HG02840 (cell line): ENCODE measurements around the gene HSD17B7.
"Not testable (repeated sequence)": the region's sequence is repeated elsewhere in the genome, so short reads cannot be mapped to it uniquely, and the experiment has no call there.

ENCODE experiments used
- ATAC-seq: cut with Tn5 transposase; IDR thresholded peaks from one replicate; pipeline ENCODE4 v1.9.1; 2021; ENCODE audit warnings: mild to moderate bottlenecking, moderate library complexity, moderate number of reproducible peaks; ENCODE audit not compliant: unreplicated experiment, low FRiP score

The HSD17B7 gene

DNA sequence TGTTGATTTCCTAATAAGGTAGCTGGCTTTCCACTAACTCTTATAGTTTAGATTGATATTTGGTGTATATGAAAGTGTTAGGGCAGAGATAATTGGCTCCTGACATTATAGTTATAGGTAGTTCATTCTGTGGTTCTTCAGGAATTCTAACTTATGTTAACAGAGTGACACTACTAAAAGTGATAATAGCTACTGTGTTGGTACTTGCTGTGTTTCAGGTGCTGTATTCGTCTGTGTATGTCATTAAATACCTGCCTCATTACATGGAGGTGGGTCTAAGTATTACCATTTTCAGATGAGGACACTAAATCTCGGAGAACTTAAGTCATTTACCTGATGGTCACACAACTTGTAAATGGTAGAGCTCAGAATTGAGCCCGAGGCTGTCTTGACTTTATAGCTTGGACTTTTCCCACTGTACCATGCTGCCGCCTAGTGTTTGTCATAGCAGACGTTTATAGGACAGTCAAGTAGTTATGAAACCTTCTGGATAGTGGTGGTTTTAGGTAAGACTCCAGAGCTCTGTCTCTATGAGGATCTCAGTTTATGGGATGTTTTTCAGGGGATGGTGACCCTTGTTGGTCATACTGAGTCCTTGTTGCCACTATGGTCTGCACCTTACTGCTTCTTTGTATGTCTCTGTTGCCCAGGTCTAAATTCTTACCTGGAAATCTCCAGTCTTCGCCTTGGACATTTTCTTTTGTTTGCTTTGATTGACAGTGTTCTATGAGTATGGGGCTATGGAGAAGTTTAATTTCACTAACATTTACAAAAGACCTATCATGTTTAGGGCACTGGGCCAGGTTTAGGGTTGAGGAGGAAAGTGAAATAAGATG, 9.7 kb downstream of the HSD17B7 start:
- not testable (repeated sequence) for ATAC-seq

- not testable (repeated sequence) for ATAC-seq
These were observed 17.0 kb downstream of the HSD17B7 start for GRCh38 chr1:162807503-162807902.

DNA sequence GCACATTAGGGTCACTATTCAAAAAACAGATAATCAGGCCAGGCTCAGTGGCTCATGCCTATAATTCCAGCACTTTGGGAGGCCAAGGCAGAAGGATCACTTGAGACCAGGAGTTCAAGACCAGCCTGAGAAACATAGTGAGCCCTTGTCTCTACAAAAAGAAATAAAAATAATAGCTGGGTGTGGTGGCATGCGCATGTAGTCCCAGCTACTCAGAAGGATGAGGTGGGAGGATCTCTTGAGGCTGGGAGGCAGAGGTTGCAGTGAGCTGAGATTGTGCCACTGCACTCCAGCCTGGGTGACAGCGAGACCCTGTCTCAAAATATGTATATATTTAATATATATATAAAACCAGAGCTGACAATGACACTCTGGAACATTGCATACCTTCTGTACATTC, 21.9 kb downstream of the HSD17B7 start:
- not testable (repeated sequence) for ATAC-seq

DNA sequence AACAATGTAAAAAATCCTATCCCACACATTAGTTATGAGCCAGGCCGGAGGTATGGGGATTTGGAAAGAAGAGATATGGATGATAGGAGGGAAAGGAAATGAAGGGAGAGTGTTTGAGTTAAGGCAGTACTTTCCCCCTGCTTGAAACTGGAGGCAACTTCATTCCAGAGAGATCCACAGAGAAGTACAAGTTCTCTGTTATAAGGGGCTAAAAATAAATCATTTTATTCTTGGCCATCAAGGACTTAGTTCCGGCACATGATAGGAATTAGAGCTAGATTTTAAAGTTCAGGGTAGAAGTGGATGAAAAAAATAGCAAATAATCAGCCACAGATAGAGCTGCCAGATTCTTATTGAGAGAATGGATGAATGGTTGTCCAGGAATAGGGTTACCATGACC, 27.6 kb downstream of the HSD17B7 start:
- not testable (repeated sequence) for ATAC-seq

- ATAC-seq = not testable (repeated sequence)
These were observed 28.2 kb downstream of the HSD17B7 start for GRCh38 chr1:162818666-162819065.

GRCh38 chr1:162822391-162823200, 32.1 kb downstream of the HSD17B7 start:
- no peak for ATAC-seq

DNA sequence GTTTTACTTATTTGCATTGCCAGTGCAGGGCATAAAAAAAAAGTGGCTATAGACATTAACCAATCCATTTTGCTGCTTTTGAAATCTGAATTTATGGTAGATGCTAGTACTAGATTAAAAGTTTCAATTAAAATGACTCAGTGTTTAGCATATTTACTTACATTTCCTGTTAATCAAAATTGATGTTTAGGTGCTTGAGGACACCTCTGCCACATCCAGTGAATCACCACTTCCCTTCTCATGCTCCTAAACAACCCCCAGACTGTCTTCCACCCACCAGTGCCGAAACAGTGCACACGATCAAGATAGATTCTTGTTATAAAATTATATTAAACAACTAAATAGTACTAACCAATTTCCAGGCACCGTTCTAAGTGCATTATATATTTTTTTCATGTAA, 32.7 kb downstream of the HSD17B7 start:
- no peak for ATAC-seq

GRCh38 chr1:162823771-162824525, 33.4 kb downstream of the HSD17B7 start:
- ATAC-seq = no peak

DNA sequence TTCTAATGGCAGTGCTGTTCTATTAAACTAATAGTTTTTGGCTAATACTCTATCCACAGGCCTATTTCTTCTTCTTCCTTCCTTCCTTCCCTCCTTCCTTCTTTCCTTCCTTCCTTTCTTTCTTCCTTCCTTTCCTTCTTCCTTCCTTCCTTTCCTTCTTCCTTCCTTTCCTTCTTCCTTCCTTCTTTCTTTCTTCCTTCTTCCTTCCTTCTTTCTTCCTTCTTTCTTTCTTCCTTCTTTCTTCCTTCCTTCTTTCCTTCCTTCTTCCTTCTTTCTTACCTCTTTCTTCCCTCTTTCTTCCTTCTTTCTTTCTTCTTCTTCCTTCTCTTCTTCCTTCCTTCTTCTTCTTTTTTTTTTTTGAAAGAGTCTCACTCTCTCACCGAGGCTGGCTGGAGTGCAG, 38.8 kb downstream of the HSD17B7 start:
- no peak for ATAC-seq

GRCh38 chr1:162832470-162832869, 42.0 kb downstream of the HSD17B7 start:
- no peak for ATAC-seq

DNA sequence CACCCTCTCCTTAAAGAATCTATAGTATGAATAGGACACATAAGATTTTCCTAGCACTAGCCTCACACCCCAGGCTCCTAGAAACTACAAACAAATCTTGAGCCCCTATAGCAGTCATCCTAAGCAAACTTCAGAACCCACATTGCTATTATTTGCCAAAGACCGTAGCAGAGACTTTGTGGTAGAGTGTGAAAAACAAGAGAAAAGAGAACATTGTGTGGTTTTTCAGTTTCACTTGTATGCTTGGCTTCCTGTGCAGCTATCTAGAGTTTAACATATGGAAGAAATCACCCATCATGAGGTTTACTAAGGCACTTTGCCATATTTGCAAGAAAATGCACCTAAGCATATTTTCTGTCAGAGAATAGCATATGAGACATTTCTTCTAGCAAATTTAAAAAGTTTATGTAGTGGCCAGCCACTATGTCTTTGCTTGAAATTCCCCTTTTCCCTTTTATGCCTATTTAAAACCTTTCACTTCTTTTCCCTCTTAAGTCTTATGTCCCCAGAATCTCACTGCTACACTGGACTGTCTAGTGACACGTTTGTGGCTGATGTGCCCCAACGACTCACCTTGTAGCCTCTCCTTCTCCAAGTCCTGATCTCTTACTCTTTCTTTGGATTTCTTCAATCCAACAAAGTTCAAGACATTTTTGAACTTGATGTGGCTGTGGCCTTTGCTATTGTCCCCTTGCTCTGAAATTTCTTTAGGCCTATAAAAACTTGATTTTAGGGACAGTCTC, 44.8 kb downstream of the HSD17B7 start:
- peak; percentile 71 for ATAC-seq

GRCh38 chr1:162838863-162839262, 48.4 kb downstream of the HSD17B7 start:
- ATAC-seq = no peak

GRCh38 chr1:162840250-162840839, 49.8 kb downstream of the HSD17B7 start:
- ATAC-seq = no peak

GRCh38 chr1:162844153-162844552, 53.7 kb downstream of the HSD17B7 start:
- ATAC-seq = no peak

GRCh38 chr1:162846256-162847212, 56.0 kb downstream of the HSD17B7 start:
- no peak for ATAC-seq

- ATAC-seq = no peak
These were observed 57.4 kb downstream of the HSD17B7 start for GRCh38 chr1:162847839-162848453.

- no peak for ATAC-seq
These were observed 59.2 kb downstream of the HSD17B7 start for GRCh38 chr1:162849711-162850110.

GRCh38 chr1:162851341-162851740, 60.8 kb downstream of the HSD17B7 start:
- no peak for ATAC-seq
